SH-SY5Y (cell line): ENCODE results near the gene MSI2.

ENCODE experiments used
- GATA2 ChIP-seq: IDR thresholded peaks from 2 replicates; pipeline ENCODE4 v1.6.1; 2011; ENCODE audit warnings: mild to moderate bottlenecking, low read depth, low read length
- GATA3 ChIP-seq: IDR thresholded peaks from 2 replicates; pipeline ENCODE4 v1.6.1; 2011; ENCODE audit warnings: low read depth, mild to moderate bottlenecking, low read length, moderate library complexity

GRCh38 chr17:57330587-57330986, 74.3 kb downstream of the MSI2 start:
- TF ChIP-seq GATA2 (no peak), GATA3 (no peak)
